SK-N-SH (cell line): ENCODE results near the gene NDUFAF4.

Experiments
- POLR2AphosphoS5 ChIP-seq: IDR thresholded peaks from 2 replicates; pipeline ENCODE4 v1.6.1; 2012; ENCODE audit warnings: low read depth, low read length
- RAD21 ChIP-seq: IDR thresholded peaks from 2 replicates; pipeline ENCODE4 v1.6.1; 2012; ENCODE audit warnings: mild to moderate bottlenecking, low read length
- SIN3A ChIP-seq: IDR thresholded peaks from 2 replicates; pipeline ENCODE4 v1.6.1; 2012; ENCODE audit warnings: low read depth, mild to moderate bottlenecking, low read length, moderate library complexity, borderline replicate concordance
- TF ChIP-seq, protein P1 (sequence below): fragments of 200-600 bp; sonication (generic); IDR thresholded peaks from 2 replicates; pipeline ENCODE4 v1.6.1; 2017; ENCODE audit warnings: antibody characterized with exemption, mild to moderate bottlenecking, moderate library complexity

DNA sequence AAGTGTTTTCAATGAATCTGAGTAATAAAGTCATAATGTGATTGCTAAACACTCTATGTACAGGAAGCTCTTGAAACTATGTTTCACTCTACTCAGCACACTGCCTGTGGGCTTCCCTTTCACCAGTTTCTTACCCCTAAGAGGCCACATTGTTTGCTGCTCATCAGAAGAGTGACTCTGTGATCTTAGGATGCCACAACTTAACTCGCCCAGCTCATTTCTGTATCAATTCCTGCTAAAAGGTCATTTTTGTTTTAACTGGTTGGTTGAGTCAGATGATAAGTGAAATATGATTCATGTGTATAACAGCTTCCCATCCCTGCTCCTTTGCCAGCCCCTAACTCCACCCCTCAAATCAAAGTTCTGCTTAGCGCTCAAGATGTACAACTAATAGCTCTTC, 9.8 kb upstream of the NDUFAF4 start:
- TF ChIP-seq, protein P1, sequence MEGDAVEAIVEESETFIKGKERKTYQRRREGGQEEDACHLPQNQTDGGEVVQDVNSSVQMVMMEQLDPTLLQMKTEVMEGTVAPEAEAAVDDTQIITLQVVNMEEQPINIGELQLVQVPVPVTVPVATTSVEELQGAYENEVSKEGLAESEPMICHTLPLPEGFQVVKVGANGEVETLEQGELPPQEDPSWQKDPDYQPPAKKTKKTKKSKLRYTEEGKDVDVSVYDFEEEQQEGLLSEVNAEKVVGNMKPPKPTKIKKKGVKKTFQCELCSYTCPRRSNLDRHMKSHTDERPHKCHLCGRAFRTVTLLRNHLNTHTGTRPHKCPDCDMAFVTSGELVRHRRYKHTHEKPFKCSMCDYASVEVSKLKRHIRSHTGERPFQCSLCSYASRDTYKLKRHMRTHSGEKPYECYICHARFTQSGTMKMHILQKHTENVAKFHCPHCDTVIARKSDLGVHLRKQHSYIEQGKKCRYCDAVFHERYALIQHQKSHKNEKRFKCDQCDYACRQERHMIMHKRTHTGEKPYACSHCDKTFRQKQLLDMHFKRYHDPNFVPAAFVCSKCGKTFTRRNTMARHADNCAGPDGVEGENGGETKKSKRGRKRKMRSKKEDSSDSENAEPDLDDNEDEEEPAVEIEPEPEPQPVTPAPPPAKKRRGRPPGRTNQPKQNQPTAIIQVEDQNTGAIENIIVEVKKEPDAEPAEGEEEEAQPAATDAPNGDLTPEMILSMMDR: no peak
- TF ChIP-seq POLR2AphosphoS5 (no peak), RAD21 (no peak), SIN3A (no peak)
